Activated CD4-positive, alpha-beta T cell treated with anti-CD3 and anti-CD28 coated beads for 1 hour (primary cell): ENCODE measurements around the gene MED10.
"Not testable (repeated sequence)": the region's sequence is repeated elsewhere in the genome, so short reads cannot be mapped to it uniquely, and the experiment has no call there.

Experiments
- DNase-seq: peaks from one replicate; pipeline ENCODE4 v3.0.0-alpha.2; 2020

The MED10 gene

GRCh38 chr5:6372251-6373080 is 5.9 kb downstream of the MED10 start:
- DNase-seq: no peak

DNA sequence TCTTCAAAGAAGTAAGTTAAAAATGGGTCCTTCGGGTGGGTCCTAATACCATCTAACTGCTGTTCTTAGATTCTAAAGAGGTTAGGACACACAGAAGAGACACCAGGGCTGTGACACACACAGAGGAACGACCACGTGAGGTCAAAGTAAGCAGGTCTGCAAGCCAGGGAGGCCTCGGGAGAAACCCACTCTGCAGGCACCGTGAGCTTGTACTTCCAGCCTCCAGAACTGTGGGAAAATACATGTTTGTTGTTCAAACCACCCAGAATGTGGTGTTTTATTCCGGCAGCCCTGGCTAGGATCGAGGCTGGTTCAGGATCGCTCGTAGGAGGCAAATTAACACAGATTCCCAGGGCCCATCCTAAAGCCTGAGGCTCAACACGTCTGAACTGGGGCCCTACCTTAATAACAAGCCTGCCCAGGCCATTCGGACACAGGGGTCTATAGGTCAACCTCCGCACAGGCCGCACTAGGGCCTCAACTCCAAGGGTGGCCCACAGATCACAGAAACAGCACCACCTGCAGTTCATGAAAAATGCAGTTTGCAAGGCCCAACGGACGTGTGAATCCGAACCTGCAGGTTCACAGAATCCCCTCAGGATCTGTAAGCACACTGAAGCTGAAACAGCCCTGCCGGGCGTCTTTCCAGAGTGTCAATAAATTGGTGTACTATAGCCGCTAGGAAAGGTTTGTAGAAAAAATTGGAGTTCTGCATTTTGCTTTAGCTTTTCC is 7.1 kb downstream of the MED10 start:
- no peak for DNase-seq

DNA sequence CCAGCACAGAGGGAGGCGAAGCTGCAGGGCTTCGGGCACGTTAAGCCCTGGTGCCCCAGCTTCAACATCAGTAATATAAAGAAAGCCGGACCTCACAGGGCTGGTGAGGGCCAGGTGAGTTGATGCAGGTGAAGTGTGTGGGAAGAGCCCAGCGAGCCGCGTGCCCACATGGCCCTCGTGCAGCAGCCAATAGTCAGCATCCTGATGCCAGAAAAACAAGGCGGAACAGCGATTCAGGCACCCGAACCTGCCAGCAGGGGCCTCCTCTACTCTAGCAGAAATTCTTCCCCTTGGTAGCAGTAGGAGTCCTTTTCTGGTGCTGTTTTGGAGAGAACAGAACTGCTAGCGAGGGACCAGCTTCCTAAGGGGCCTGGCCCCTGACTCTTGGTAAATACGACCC is 7.8 kb downstream of the MED10 start:
- DNase-seq: no peak

DNA sequence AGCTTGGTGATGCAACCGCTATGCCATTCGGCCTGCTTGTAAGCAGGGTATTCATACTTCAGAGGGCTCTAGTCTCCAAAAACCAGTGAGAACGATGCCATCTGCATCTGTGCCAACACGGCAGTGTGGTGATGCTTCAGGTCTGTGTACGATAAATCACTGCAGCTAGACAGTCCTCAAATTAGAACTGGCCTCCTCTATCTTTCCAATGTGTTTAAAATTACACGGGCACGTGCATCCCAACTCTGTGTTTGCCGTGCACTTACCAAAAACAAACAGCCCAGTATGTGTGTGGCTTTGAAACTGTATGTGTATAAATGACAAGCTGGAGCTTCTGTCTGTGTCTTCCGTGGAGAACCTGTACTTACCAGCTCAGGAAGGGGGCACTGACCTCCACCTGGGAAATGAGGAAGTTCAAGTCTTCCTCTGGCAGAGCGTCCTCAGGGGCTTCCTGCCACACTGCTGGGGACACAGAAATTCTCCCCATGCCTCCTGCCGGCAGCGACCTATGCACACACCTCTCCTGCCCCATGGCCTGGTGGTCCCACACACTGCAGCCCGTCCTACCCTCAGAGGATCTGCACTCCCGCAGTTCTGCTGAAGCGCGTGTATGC is 12.3 kb downstream of the MED10 start:
- no peak for DNase-seq

DNA sequence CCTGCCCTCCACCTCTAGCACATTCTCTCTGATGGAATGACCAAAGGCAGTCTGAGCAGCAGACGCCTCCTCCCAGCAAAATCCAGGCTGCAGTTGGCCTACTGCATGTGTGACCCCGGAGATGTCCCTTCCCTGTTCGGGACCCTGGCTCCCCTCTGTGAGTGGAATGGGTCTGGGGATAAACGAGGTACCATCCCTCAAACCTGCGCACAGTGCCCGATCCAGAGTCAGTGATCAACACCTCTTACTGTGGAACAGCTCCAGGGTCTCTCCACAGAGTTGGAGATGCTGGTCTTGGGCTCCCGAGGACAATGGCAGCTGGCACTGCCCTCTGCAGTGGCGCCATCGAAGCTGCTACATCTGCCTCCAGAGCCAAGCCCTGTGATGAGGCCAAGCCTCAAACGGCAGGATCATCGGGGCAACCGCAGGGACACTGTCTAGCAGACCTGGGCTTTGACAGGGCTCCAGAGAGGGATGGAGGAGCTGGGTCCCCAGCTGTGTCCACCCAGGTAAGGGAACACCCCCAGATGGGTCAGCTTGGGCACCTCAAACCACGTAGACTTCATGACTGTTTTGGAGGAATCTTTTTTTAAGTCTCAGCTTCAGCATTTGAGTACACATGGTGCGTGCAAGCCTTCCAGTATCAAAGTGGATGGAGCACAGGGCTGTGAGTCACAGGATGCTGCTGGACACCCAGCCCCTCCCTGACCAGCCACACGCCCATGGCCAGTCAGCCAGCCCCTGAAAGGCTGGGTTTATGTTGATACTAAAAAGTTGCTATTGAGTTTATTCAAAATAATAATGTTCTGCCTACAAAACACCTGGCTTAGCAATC is 13.0 kb downstream of the MED10 start:
- DNase-seq: no peak

- DNase-seq: not testable (repeated sequence)
Observed at GRCh38 chr5:6363454-6364011, 14.8 kb downstream of the MED10 start.

GRCh38 chr5:6362846-6363245 is 15.5 kb downstream of the MED10 start:
- DNase-seq: no peak

- DNase-seq: no peak
Observed at GRCh38 chr5:6361101-6361500, 17.2 kb downstream of the MED10 start.

DNA sequence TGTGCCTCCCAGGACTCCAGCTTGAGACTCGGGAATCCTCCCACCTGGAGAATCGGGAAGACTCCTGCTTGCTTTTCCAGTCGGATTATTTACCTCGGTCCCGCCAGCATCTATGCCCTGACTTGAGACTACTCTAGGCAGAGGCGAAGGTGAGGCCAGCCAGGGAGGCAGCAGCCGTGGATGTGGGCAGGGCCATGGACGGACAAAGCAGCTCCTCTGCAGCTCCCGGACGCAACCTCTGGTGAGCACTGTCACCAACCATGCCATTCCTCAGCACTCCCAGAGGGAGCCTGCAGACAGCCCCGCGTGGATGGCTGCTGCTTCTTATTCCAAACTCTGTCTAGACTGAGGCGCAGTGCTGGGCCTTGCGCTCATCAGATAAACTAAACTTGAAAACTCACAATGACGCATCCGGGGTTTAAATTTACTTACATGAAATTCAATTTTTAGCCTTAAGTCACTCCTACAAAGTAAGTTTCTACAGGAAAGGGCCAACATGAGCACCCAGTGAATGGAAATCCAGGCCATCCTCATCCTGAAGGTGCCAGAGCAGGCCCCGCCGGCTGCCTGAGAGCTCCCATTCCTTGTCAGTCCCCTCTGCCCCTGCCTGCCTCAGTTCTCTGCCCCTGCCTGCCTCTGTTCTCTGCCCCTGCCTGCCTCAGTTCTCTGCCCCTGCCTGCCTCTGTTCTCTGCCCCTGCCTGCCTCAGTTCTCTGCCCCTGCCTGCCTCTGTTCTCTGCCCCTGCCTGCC is 17.8 kb downstream of the MED10 start:
- DNase-seq: no peak

DNA sequence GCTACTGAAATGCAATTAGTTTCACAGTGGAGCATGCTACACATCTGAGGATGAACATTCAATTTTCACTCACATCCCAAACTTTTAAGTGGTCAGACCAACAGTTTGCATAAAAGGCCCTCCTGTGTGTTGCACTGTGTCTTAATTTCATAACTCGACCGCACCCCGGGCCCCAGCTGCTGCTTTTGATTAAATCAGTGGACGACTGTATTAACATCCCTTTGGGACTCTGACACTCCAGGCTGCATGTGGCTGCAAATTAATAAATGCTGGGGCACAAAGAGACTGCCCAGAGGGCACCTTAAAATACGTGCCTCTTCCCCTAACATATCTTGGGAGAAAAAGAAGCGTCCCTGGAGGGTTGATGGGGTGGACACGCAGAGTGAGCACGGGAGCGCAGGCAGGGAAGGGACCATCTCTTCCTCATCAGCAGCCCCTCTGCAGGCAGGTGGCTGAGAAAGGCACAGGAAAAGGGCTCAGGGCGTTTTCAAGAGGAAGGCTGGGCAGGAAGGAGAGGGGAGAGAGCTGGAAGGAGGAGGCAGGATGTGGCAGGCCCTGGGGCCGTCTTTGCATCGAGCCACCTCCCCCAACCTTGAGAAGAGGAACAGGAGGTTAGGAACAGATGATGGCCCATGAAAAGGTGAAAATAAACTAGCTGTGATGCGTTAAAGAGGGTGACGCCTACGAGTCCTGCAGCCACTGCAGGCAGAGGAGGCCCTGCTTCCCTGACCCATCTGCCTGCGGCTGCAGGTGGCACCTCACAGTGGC is 18.6 kb downstream of the MED10 start:
- DNase-seq: no peak

DNA sequence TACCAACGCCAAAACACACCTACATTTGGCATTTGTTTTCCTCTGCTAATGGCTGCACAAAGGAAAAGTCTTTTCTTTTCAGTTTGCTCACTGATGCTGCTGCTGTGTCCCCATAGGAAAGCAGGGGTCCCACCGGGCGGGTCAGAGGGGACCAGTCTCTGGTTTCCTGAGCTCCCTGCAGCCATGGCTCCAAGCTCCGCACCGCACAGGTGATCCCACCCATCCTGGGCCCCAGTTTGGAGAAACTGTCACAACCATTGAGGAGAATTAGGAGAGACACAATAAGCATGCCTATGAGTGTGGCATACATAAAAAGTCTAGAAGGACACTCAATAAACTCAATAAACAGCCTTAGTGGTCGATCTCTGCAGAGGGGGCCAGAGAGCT is 19.9 kb downstream of the MED10 start:
- no peak for DNase-seq

- DNase-seq: not testable (repeated sequence)
Observed at GRCh38 chr5:6357817-6358433, 20.4 kb downstream of the MED10 start.

DNA sequence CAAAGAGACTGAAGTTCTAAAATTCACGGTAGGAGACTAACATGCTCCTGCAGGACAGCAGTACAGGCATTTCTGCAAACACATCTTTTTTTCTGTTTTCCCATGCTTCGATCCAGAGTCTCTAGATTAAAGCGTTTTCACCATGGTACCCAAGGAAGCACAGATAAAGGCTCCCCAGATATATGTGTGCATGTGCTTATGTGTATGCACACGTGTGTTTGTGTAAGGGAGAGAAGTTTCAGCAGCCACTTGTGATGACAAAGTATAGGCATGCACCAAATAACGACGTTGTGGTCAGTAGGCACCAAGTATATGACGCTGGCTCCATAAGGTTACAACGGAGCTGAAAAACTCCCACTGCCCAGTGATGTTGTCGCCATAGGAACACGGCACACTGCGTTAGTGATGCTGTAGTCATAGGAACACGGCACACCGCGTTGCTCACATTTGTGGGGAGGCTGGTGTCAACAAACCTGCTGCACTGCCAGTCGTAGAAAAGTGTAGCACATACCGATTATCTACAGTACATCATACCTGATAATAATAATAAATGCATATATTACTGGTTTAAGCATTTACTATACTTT is 21.7 kb downstream of the MED10 start:
- DNase-seq: no peak

DNA sequence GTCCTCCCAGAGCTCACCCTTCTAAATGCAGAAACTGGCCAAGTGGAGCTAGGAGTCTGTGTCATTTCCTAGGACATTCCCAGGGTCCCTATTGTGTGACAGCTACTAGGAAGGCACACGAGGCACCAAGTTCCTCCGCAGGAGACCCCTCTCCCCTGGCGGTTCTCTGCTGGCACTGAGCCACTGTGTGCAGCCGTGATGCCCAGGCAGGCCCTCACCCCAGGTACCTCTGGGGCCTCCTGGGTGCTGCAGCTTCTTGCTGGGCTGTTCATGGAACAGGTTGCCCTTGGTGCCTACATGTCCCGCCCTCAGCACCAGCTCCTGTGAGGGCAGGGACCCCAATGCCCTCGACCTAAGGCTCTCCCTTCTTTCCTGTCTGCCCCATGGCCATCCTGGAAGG is 23.1 kb downstream of the MED10 start:
- DNase-seq: no peak

GRCh38 chr5:6354848-6355247 is 23.5 kb downstream of the MED10 start:
- DNase-seq: no peak

- DNase-seq: no peak
Observed at GRCh38 chr5:6353602-6354302, 24.6 kb downstream of the MED10 start.

DNA sequence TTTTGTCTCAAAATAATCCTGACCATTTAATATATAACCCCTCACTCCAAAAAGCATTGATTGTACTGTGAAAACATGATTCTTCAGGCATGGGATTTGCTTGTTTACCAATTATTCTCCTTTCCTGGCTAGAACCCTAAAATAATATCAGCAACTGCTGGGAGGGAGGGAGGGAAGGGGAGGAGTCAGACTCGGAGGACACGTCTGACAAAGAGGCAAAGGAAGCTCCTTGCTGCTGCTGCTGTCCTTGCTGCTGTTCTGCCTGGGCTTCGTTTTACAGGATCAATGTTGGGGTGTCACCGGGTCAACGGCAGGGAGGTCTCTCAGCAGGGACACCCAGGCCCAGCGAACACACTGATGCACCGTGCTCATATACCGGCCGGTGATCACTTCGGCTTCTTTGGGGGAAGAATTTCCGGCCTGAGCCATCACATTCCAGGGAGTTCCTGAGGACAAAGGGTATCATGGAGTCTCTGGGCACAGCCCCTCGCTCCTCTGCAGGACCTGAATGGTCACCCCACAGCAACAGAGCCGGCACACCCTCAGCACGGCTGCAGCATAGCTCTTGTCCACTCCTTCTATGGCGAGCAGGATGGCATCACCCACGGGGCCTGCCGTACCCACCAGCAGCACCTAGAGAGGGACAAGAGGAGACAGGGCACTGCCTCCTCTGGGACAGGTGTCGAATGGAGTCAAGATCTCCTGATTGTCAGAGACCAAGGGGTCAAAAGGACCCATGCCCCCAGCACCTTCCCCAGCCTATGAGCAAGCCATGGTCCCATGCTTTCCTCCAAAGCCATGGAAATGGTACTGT is 27.9 kb downstream of the MED10 start:
- DNase-seq: no peak

DNA sequence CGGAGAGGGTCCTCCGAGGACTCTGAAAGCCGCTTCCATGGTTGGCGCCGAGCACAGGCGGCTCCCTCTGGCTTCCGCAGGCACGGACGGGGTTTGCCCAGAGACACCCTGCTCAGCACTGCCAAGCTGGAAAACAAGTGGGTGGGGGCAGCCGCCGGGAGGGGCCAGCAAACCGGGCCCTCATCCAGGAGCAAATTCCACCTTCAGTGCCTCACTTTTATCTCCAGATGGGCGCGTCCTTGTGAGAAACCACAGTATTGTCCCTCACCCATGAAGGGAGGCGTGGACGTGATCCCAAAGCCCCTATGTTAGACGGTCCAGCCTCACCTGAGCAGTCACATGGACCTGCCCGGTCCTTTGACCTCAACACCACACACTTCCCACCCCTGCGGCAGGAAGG is 29.0 kb downstream of the MED10 start:
- no peak for DNase-seq
